CD14-positive monocyte (primary cell): ENCODE measurements around the gene AASS. TPM values are rescaled to one million over a fixed set of nuclear protein-coding genes. Genes with fewer than 3 reads are reported as not detected.
"Not testable (repeated sequence)": the region's sequence is repeated elsewhere in the genome, so short reads cannot be mapped to it uniquely, and the experiment has no call there.

Experiments used
- DNase-seq, 3 donors: peaks; one replicate each; pipeline ENCODE4 v3.0.0-alpha.2; 2011 to 2022
- H2AFZ ChIP-seq: 2 replicates; pipeline ENCODE4 v1.6.0; 2012; ENCODE audit warnings: mild to moderate bottlenecking, low read depth, low read length, inconsistent platforms; ENCODE audit not compliant: insufficient read depth, poor library complexity, severe bottlenecking
- H3K27ac ChIP-seq, 2 donors: 1 replicate in 1 of 2; 2 replicates in 1 of 2; pipeline ENCODE4 v1.5.1; 2012 to 2013; ENCODE audit warnings: low read length in 2 of 2, control low read depth in 1 of 2, inconsistent platforms in 1 of 2, low read depth in 1 of 2, mild to moderate bottlenecking in 1 of 2
- H3K27me3 ChIP-seq, 2 donors: one replicate each; pipeline versions ENCODE4 v1.6.0 to v1.6.1; 2011 to 2013; ENCODE audit warnings: low read length in 2 of 2; ENCODE audit not compliant: control insufficient read depth in 2 of 2, insufficient read depth in 2 of 2
- H3K36me3 ChIP-seq, 2 donors: replicated peaks in 1 of 2; 1 replicate in 1 of 2; 2 replicates in 1 of 2; pipeline versions ENCODE4 v1.5.1 to v1.6.1; 2012 to 2013; ENCODE audit warnings: low read length in 2 of 2, control low read depth in 1 of 2, inconsistent platforms in 1 of 2, mild to moderate bottlenecking in 1 of 2; ENCODE audit not compliant: insufficient read depth in 2 of 2, control insufficient read depth in 1 of 2
- H3K4me1 ChIP-seq, 2 donors: 1 replicate in 1 of 2; 2 replicates in 1 of 2; pipeline versions ENCODE4 v1.5.1 to v1.6.1; 2012 to 2013; ENCODE audit warnings: low read length in 2 of 2, control low read depth in 1 of 2, inconsistent platforms in 1 of 2, mild to moderate bottlenecking in 1 of 2, moderate library complexity in 1 of 2; ENCODE audit not compliant: insufficient read depth in 2 of 2, control insufficient read depth in 1 of 2
- H3K4me2 ChIP-seq: replicated peaks from 2 replicates; pipeline ENCODE3; 2012; ENCODE audit warnings: low read length, moderate library complexity, mild to moderate bottlenecking; ENCODE audit not compliant: poor library complexity, severe bottlenecking; ENCODE audit errors: extremely low read depth
- H3K4me3 ChIP-seq, 3 experiments: fragments of 200-600 bp in 1 of 3; sonication (generic) in 1 of 3; replicated peaks in 1 of 3; 1 replicate in 2 of 3; 2 replicates in 1 of 3; pipeline ENCODE4 v1.5.1; 2011 to 2013; ENCODE audit warnings: low read length in 3 of 3, mild to moderate bottlenecking in 3 of 3, control low read depth in 2 of 3, low read depth in 2 of 3, inconsistent platforms in 1 of 3, moderate library complexity in 1 of 3
- H3K79me2 ChIP-seq: 2 replicates; pipeline ENCODE4 v1.6.0; 2012; ENCODE audit warnings: mild to moderate bottlenecking, control low read depth, inconsistent platforms, low read length, moderate library complexity; ENCODE audit not compliant: insufficient read depth
- H3K9ac ChIP-seq: 2 replicates; pipeline ENCODE4 v1.6.0; 2017; ENCODE audit warnings: low read length, mild to moderate bottlenecking; ENCODE audit not compliant: insufficient read depth, poor library complexity, severe bottlenecking
- H3K9me3 ChIP-seq, 2 donors: replicated peaks in 1 of 2; 1 replicate in 1 of 2; 2 replicates in 1 of 2; pipeline versions ENCODE4 v1.5.1 to v1.6.1; 2012 to 2013; ENCODE audit warnings: low read length in 2 of 2, control low read depth in 1 of 2; ENCODE audit not compliant: control insufficient read depth in 1 of 2, insufficient read depth in 1 of 2
- H4K20me1 ChIP-seq: 2 replicates; pipeline ENCODE4 v1.6.0; 2012; ENCODE audit warnings: mild to moderate bottlenecking, low read length, control low read depth, moderate library complexity; ENCODE audit not compliant: insufficient read depth
- H3K27ac Mint-ChIP-seq, 7 donors: one replicate each; pipeline ENCODE4 v1.8.0; 2020; ENCODE audit warnings: mild to moderate bottlenecking in 7 of 7, mixed read lengths in 7 of 7, moderate library complexity in 6 of 7, inconsistent platforms in 2 of 7
- H3K27me3 Mint-ChIP-seq, 3 donors: one replicate each; pipeline ENCODE4 v1.8.0; 2021 to 2022; ENCODE audit warnings: low read depth in 3 of 3, mild to moderate bottlenecking in 3 of 3, mixed read lengths in 3 of 3, moderate library complexity in 3 of 3, inconsistent platforms in 1 of 3
- H3K36me3 Mint-ChIP-seq, 2 donors: one replicate each; pipeline ENCODE4 v1.8.0; 2020; ENCODE audit warnings: mixed read lengths in 2 of 2, inconsistent platforms in 1 of 2, mild to moderate bottlenecking in 1 of 2
- H3K4me1 Mint-ChIP-seq: one replicate; pipeline ENCODE4 v1.8.0; 2020; ENCODE audit warnings: mild to moderate bottlenecking, mixed read lengths
- H3K4me3 Mint-ChIP-seq, 2 donors: one replicate each; pipeline ENCODE4 v1.8.0; 2020; ENCODE audit warnings: mild to moderate bottlenecking in 2 of 2, mixed read lengths in 2 of 2, moderate library complexity in 1 of 2
- H3K9me3 Mint-ChIP-seq, 7 donors: one replicate each; pipeline ENCODE4 v1.8.0; 2020 to 2022; ENCODE audit warnings: mixed read lengths in 7 of 7, mild to moderate bottlenecking in 6 of 7, moderate library complexity in 6 of 7, inconsistent platforms in 2 of 7
- CTCF ChIP-seq: fragments of 200-600 bp; IDR thresholded peaks from one replicate; pipeline ENCODE4 v1.8.0; 2022; ENCODE audit warnings: antibody characterized with exemption, mild to moderate bottlenecking
- WGBS: methylation state at CpG from one replicate; pipeline ENCODE4 v1.1.5; 2013; ENCODE audit warnings: missing lambda C conversion rate; ENCODE audit not compliant: insufficient coverage; 5-methylcytosine and 5-hydroxymethylcytosine counted together
- intact Hi-C, 2 donors: fragments of 100-400 bp; cut with micrococcal nuclease; formaldehyde crosslinking; loops; one replicate each; pipeline versions ENCODE4 v1.15.0 to v1.15.1; 2023
- polyA plus RNA-seq, 3 donors: library from polyadenylated mRNA; depleted of rRNA in 1 of 3; unstranded in 2 of 3; stranded (reverse) in 1 of 3; fragments of 300-500 nt in 2 of 3; fragments of >200 nt in 1 of 3; fragmentation: Illumina TruSeq in 2 of 3; gene quantifications; 1 replicate in 2 of 3; 2 replicates in 1 of 3; pipeline ENCODE4 v1.2.3, GENCODE V29; 2012 to 2021

AASS gene
- polyA plus RNA-seq, 3 donors: 0.22 to 0.33 TPM; not detected in 1

GRCh38 chr7:122135275-122135674, 8.8 kb downstream of the AASS start:
- intact Hi-C loops: no loop called here
- Mint-ChIP-seq H3K9me3 (peaks cover 0 to 2% (median 0%) of the 10 kb centered on the region in 7 donors), H3K27ac (no peak overlapping the region), H3K36me3 (no peaks in the 10 kb centered on the region), H3K4me3 (no peak overlapping the region), H3K4me1 (peaks cover 14% of the 10 kb centered on the region), H3K27me3 (peaks cover 4 to 19% (median 10%) of the 10 kb centered on the region in 3 donors)
- H3K9ac ChIP-seq: no peak overlapping the region
- no peak overlapping the region for H2AFZ ChIP-seq
- H3K27ac ChIP-seq: no peak overlapping the region
- no peaks in the 10 kb centered on the region for H3K9me3 ChIP-seq
- no peak overlapping the region for H3K4me3 ChIP-seq
- no CpG with 5 or more reads among the region's 4 CpGs for WGBS
- peaks cover 8 to 15% of the 10 kb centered on the region in 2 donors for H3K27me3 ChIP-seq
- no peak for DNase-seq
- H4K20me1 ChIP-seq: no peaks in the 10 kb centered on the region
- no peak overlapping the region for H3K4me2 ChIP-seq
- peaks cover 0 to 13% of the 10 kb centered on the region in 2 donors for H3K4me1 ChIP-seq
- H3K79me2 ChIP-seq: no peaks in the 10 kb centered on the region
- TF ChIP-seq CTCF: no peak
- no peaks in the 10 kb centered on the region for H3K36me3 ChIP-seq

- Mint-ChIP-seq H3K4me1 (peaks cover 14% of the 10 kb centered on the region), H3K27me3 (peaks cover 4 to 19% (median 10%) of the 10 kb centered on the region in 3 donors)
- no CpG with 5 or more reads among the region's 3 CpGs for WGBS
- peaks cover 0 to 13% of the 10 kb centered on the region in 2 donors for H3K4me1 ChIP-seq
- H3K9me3 Mint-ChIP-seq, H4K20me1 ChIP-seq, H3K4me2 ChIP-seq, DNase-seq, H3K27ac Mint-ChIP-seq, H3K4me3 ChIP-seq, H3K79me2 ChIP-seq, H3K9me3 ChIP-seq, H3K4me3 Mint-ChIP-seq, H3K9ac ChIP-seq, H3K27ac ChIP-seq, H2AFZ ChIP-seq, H3K36me3 ChIP-seq, H3K36me3 Mint-ChIP-seq, intact Hi-C loops: not testable (repeated sequence)
- peaks cover 8 to 15% of the 10 kb centered on the region in 2 donors for H3K27me3 ChIP-seq
Observed at GRCh38 chr7:122134793-122135192, 9.3 kb downstream of the AASS start.
